Stimulated activated CD4-positive, alpha-beta T cell treated with anti-CD3 and anti-CD28 coated beads, TNF-alpha, amount 100 ng/mL, for 48 hours (primary cell): ENCODE measurements around the gene FZR1.

Experiments used
- DNase-seq, 3 donors: peaks; one replicate each; pipeline ENCODE4 v3.0.0-alpha.2; 2020; ENCODE audit warnings: low read depth in 3 of 3

The FZR1 gene

GRCh38 chr19:3471954-3472655 is 34.0 kb upstream of the FZR1 start:
- DNase-seq: peak in 1 of 3 donors; percentile 17

- DNase-seq: no peak
Observed at GRCh38 chr19:3474010-3474409, 32.1 kb upstream of the FZR1 start.

DNA sequence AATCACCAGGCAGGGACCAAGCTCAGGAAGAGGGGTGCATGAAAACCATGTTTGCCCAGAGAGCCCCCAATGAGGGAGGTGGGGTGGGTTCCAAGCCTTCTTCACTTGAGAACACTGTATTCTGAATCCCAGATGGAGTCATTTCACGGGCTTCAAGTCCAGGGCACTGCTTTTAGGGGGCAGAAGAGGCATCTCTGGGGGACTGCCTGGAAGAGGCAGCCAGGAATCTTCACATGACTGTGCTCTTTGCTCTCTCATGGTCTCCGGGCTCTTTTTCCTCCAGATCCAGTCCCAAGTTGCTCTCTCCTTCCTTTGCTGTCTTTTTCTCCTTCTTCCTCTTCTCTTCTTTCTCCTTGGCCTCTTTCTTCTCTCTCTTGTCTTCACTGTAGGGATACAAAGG is 31.5 kb upstream of the FZR1 start:
- no peak for DNase-seq

DNA sequence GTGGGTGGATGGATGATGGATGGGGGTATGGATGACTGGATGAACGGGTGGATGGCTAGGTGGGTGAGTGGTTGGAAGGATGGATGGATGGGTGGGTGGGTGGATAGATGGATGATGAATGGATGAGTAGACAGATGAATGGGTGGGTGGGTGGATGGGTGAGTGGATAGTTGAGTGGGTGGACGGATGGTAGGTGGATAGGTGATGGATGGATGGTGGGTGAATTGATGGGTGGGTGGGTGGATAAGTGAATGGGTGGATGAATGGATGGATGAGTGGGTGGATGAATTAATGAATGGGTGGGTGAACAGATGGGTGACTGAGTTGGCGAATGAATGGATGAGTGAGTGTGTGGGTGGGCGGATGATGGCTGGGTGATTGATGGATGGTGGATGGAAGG is 30.7 kb upstream of the FZR1 start:
- no peak for DNase-seq

DNA sequence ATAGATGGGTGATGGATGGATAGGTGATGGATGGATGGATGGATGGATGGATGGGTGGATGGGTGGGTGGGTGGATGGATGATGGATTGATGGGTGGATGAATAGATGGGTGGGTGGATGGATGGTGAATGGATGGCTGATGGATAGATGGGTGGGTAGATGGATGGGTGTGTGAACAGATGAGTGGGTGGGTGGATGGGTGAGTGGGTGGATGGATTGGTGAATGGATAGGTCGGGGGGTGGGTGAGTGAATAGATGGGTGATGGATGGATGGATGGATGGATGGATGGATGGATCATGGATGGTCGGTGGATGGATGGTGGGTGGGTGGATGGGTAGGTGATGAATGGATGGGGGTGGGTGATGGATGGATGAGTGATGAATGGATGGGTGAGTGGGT is 29.3 kb upstream of the FZR1 start:
- DNase-seq: no peak

- DNase-seq: no peak
Observed at GRCh38 chr19:3477506-3477905, 28.6 kb upstream of the FZR1 start.

DNA sequence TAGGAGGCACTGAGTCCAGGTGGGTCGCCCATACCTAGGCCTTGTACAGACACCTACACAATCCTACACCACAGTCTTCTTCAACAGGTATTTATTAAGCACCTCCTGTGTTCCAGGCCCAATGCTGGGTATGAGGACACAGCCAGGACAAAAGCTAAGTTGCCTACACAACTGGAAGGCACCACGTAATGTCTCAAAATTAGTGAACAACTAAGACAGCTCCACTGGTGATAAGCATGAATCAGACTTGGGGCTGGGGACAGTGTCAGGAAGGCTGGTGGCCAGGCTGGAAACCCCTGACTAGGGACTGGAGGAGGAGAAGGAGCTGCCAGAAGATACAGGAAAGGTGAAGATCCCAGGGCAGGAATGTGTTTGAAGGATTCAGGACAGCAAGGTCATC is 28.2 kb upstream of the FZR1 start:
- no peak for DNase-seq

DNA sequence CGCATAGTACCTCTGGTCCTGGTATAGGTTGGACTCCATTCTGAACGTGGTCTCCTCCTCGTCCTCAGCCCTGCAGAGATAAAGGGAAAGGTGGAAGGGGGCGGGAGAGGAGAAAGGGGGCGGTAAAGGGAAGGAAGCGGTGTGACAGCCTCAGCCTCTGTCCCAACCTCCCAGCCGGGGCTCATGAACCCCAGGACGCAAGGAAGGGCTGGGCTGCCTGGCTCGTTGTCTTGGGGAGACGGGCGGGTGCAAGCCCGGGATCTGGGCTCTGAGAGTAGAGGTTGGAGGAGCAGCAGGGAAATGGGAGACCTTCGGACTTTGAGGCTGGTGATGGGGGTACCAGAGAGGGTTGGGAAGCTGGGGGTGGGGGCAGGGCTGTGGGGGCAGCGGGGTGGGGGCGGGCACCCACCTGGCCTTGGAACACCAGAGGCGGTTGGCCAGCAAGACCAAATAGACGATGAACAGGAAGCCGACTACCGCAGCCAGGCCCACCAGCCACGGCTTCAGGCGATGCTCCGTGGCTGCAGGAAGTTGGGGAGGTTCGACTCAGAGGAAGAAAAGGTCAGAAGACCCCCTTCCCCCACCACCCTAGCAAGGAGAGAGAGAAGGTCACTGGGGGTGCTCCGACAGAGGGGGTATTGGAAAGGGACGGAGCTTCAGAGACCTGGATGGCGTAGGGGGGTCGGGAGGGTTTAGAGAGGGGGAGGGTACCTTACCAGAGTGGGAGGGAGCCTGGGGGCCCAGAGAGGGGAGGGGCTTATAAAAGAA is 27.5 kb upstream of the FZR1 start:
- DNase-seq: no peak

DNA sequence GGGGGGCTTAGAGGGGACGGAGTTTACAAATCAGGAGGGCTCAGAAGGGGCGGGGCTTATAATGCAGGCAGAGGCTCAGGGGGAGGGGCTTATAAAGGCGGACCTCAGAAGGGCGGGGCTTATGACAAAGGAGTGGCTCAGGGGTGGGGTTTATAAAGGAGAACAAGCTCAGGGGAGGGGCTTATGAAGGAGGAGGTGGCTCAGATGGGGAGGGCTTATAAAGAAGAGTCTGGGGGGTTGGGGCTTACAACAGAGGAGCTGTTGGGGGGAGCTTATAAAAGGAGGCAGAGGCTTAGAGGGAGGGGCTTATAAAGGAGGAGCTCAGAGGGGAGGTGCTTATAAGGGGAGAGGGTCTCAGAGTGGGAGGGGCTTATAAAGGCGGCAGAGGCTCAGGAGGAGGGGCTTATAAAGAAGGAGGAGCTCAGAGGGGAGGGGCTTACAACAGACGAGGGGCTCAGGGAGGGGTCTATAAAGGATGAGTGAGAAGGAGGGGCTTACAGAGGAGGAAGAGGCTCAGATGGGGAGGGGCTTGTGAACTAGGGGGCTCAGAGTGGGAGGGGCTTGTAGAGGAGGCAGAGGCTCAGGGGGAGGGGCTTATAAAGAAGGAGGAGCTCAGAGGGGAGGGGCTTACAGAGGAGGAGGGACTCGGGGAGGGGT is 26.8 kb upstream of the FZR1 start:
- DNase-seq: peak in 1 of 3 donors; percentile 41

DNA sequence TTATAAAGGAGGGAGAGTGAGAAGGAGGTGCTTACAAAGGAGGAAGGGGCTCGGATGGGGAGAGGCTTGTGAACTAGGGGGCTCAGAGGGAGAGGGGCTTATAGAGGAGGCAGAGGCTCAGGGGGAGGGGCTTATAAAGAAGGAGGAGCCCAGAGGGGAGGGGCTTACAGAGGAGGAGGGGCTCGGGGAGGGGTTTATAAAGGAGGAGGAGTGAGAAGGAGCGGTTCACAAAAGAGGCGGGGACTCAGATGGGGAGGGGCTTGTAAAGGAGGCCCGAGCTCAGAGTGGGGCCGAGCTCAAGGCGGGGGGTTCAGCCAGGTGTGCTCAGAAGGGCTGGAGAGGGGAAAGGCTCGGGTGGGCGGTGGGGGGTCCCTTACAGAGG is 26.3 kb upstream of the FZR1 start:
- DNase-seq: no peak

- DNase-seq: no peak
Observed at GRCh38 chr19:3480383-3481091, 25.6 kb upstream of the FZR1 start, which contains the start of gene SMIM24. Gene SMIM24, minus strand, starts transcription at chr19:3480525. Its CDS starts 62 bp downstream, at chr19:3480463.

GRCh38 chr19:3481241-3482090 is 24.6 kb upstream of the FZR1 start:
- no peak for DNase-seq

DNA sequence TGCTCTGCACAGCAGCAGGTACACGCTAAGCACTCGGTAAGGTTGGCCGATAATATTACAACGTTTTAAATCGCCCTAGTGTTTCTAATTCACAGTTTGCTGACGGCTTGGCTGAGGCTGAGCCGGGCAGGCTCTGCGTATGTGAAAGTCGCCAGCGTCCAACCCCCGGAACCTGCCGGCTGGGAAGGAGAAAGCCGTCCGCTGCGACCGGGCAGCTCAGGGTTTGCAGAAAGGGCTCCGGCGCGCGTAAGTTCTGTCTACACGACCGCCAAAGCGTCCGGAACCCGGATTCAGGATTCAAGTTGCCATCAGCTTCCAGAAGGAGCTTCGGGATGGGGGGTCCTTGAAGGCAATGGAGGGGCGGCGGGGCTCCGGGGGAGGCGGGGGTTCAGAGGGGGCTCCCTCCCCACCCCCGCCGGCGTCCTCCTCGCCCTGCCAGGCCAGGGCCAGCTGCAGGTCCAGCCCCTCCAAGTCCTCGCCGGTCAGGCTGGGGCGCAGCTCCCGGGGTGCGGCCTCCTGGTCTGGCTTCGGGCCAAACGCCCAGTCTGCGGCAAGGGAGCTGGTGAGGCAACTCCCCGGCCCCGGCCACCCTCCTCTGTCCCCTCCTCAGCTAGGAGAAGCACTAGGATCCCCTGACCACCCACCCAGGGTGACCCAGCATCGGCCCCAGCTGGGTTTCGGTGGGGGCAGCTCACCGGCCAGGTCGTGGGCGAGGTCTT is 23.4 kb upstream of the FZR1 start:
- no peak for DNase-seq

DNA sequence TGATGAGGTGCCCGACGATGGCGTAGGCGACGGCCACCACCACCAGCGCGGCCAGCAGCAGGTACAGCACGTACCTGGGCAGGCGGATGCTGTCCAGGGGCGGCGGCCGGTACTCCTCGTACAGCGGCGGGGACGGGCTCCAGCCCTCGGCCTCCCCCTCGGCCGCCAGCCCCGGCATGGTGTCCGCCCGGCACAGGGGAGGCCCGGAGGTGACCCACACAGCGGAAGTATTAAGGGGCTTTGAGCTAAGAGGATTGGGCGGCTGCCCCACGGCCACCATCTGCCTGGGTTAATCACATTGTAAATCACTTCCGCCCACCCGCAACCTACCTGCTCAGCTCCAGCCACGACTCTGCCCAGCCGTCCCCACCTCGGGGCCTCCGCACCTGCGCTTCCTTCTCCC is 22.9 kb upstream of the FZR1 start, which contains the start of gene SMIM44:
Gene SMIM44, minus strand, starts transcription at position 216 of the 403 bp plus-strand sequence. Its CDS starts 38 bp downstream, at position 178.
- DNase-seq: no peak

DNA sequence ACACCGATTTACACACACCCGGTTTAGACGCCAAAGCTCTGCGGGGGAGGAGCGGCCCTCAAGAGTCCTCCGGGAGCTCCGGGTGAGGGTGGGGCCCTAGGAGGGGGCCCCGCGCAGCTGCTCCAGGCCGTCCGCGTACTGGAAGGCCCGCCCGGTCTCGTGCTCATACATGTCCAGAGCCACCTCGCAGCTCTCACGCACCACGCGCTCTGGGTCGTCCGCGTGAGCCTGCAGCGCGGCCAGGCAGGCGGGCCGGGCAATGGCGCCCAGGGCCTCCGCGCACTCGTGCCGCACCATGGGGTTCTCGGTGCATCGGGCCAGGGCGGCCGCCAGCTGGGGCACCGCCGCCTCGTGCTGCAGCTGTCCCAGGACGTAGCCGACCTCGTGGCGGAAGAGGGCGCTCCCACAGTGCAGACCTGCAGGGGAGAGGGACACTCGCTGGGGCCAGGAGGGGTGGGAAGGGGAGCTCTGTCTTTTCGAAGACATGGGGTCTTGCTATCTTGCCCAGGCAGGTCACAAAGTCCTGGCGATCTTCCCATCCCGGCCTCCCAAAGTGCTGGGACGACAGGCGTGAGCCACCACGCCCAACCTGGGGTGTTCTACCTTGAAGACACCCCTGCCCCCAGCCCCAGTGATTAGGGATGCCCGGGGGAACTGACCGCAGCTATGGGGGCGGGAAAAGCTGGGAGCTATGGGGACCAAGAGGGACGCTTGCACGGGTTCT is 14.6 kb upstream of the FZR1 start:
- no peak for DNase-seq

DNA sequence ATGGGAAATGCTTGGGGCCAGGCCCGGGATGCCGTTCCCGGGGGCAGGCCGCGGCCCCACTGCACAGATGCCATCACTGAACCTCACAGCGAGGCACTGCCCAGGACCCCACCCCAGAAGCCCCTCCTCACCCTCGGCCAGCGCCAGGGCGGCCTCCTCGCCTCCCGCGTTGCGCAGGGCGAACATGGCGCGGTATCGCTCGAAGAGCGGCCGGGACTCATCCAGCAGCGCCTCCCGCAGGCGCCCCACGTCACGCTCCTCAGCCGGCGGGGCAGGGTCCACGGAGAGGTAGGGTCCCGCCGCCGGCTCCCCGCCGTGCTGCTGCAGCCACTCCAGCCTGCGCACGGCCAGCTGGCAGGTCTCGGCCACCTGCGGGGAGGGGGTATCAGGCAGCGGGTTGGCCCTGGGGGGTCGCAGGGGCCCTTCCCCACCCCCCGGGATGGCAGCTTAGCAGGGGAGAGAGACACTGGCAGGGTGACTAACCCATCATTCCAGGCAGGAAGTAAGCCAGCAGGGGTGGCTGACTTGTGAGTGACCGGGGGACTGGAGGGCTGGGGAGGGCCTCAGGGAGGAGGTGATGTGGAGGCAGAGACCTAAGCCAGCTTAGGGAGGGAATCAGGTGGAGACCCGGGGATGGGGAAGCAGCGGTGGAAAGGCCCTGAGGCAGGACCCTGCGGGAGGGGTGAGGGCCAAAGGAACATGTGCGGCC is 13.8 kb upstream of the FZR1 start:
- no peak for DNase-seq

DNA sequence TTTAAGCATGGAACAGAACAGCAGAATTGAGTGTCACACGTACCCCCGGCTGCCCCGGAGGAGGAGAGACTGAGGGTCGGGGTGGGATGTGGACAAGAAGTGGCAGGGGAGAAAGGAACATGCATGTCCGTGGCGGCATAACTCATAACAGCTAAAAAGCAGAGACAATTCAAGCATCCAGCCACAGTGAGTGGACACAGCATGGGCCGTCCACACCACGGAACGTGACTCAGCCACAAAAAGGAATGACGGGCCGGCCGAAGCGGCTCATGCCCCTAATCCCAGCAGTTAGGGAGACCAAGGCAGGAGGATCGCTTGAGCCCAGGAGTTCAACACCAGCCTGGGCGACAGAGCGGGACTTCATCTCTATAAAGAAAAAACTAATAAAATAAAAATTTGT is 13.2 kb upstream of the FZR1 start:
- DNase-seq: no peak

DNA sequence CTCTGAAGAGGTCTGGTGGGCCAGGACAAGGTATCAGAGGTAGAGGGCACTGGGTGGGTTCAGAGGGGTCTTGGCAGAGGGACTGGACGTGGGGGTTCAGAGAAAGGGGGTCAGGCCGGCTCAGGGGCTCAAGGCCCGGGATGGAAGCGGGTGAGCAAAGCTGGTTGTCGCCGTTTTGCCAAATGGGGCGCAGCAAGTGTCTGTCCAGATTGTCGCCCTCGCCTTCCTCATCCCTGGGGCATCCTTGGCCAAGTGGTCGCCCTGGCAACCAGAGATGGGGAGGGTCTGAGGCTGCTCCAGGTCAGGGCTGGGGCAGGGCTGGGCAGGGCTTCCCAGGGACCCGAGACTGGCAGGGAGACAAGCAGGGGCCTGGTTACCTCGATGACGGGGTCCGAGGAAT is 12.5 kb upstream of the FZR1 start:
- DNase-seq: no peak

- no peak for DNase-seq
Observed at GRCh38 chr19:3494051-3494450, 12.1 kb upstream of the FZR1 start.
